GM23338 (cell line): ENCODE results near the gene QRICH2. TPM values are rescaled to one million over a fixed set of nuclear protein-coding genes. Genes with fewer than 3 reads are reported as not detected.

Experiments used
- ATAC-seq: fragments of 200-7000 bp; cut with Tn5 transposase; 3 replicates; pipeline ENCODE4 v1.9.1; 2020
- DNase-seq: peaks from one replicate; pipeline ENCODE4 v3.0.0-alpha.2; 2015; ENCODE audit warnings: low spot score
- H2AFZ ChIP-seq: fragments of 200-600 bp; sonication (generic); 2 replicates; pipeline ENCODE4 v1.8.0; 2016; ENCODE audit warnings: antibody characterized with exemption, mild to moderate bottlenecking, moderate library complexity
- H3F3A ChIP-seq: fragments of 200-600 bp; sonication (generic); replicated peaks from 2 replicates; pipeline ENCODE4 v1.8.0; 2017; ENCODE audit warnings: antibody characterized with exemption, mixed run types, low read depth
- H3K27ac ChIP-seq: fragments of 200-600 bp; sonication (generic); 2 replicates; pipeline ENCODE4 v1.6.1; 2016; ENCODE audit warnings: low read depth
- H3K27me3 ChIP-seq: fragments of 200-600 bp; sonication (generic); 2 replicates; pipeline ENCODE4 v1.8.0; 2016; ENCODE audit warnings: mild to moderate bottlenecking, mixed run types, moderate library complexity; ENCODE audit not compliant: insufficient read depth
- H3K36me3 ChIP-seq: fragments of 200-600 bp; sonication (generic); 2 replicates; pipeline ENCODE4 v1.8.0; 2016; ENCODE audit warnings: mild to moderate bottlenecking; ENCODE audit not compliant: insufficient read depth
- H3K4me1 ChIP-seq: fragments of 200-600 bp; sonication (generic); 2 replicates; pipeline ENCODE4 v1.8.0; 2016; ENCODE audit warnings: mild to moderate bottlenecking, moderate library complexity; ENCODE audit not compliant: insufficient read depth
- H3K4me2 ChIP-seq: fragments of 200-600 bp; sonication (generic); 2 replicates; pipeline ENCODE4 v1.7.1; 2017; ENCODE audit warnings: mixed run types
- H3K4me3 ChIP-seq: fragments of 200-600 bp; sonication (generic); 2 replicates; pipeline ENCODE4 v1.6.1; 2016; ENCODE audit warnings: mixed run types
- H3K79me2 ChIP-seq: fragments of 200-600 bp; sonication (generic); replicated peaks from 2 replicates; pipeline ENCODE4 v1.8.0; 2017; ENCODE audit warnings: mild to moderate bottlenecking; ENCODE audit not compliant: insufficient read depth
- H3K9me2 ChIP-seq: fragments of 200-600 bp; sonication (generic); 2 replicates; pipeline ENCODE4 v1.8.0; 2017; ENCODE audit not compliant: insufficient read depth
- H4K20me1 ChIP-seq: fragments of 200-600 bp; sonication (generic); replicated peaks from 2 replicates; pipeline ENCODE4 v1.8.0; 2017; ENCODE audit warnings: mild to moderate bottlenecking; ENCODE audit not compliant: insufficient read depth
- H3K27ac Mint-ChIP-seq: 2 replicates; pipeline ENCODE4 v1.8.0; 2020; ENCODE audit warnings: inconsistent platforms, mild to moderate bottlenecking, moderate library complexity, mixed read lengths
- H3K27me3 Mint-ChIP-seq: 3 replicates; pipeline ENCODE4 v1.8.0; 2022; ENCODE audit warnings: low read depth, mild to moderate bottlenecking, moderate library complexity, mixed read lengths, inconsistent platforms; ENCODE audit not compliant: insufficient read depth, poor library complexity
- H3K36me3 Mint-ChIP-seq: 3 replicates; pipeline ENCODE4 v1.8.0; 2021; ENCODE audit warnings: low read depth, mild to moderate bottlenecking, inconsistent platforms, moderate library complexity, mixed read lengths
- H3K4me1 Mint-ChIP-seq: 3 replicates; pipeline ENCODE4 v1.8.0; 2020; ENCODE audit warnings: mild to moderate bottlenecking, inconsistent platforms, mixed read lengths
- H3K4me3 Mint-ChIP-seq: 3 replicates; pipeline ENCODE4 v1.8.0; 2021; ENCODE audit warnings: moderate library complexity, mild to moderate bottlenecking, inconsistent platforms, mixed read lengths
- H3K9me3 Mint-ChIP-seq: 3 replicates; pipeline ENCODE4 v1.8.0; 2020; ENCODE audit warnings: moderate library complexity, mild to moderate bottlenecking, inconsistent platforms, mixed read lengths
- CREB1 ChIP-seq: fragments of 250-450 bp; sonication (Bioruptor Pico); IDR thresholded peaks from 2 replicates; pipeline ENCODE4 v1.5.0; 2020; ENCODE audit warnings: low read depth, mild to moderate bottlenecking, moderate library complexity
- EZH2 ChIP-seq: fragments of 200-600 bp; sonication (generic); IDR thresholded peaks from one replicate; pipeline ENCODE4 v1.8.0; 2017; ENCODE audit warnings: antibody characterized with exemption, mild to moderate bottlenecking, low read depth; ENCODE audit not compliant: unreplicated experiment
- JUNB ChIP-seq: IDR thresholded peaks from one replicate; pipeline ENCODE4 v1.6.1; 2016; ENCODE audit warnings: antibody characterized with exemption; ENCODE audit not compliant: unreplicated experiment
- STAT1 ChIP-seq: IDR thresholded peaks from one replicate; pipeline ENCODE4 v1.6.1; 2016; ENCODE audit warnings: antibody characterized with exemption; ENCODE audit not compliant: unreplicated experiment
- ZNF114 ChIP-seq: fragments of 250-450 bp; sonication (Bioruptor Pico); IDR thresholded peaks from 2 replicates; pipeline ENCODE4 v1.5.0; 2020; ENCODE audit warnings: mild to moderate bottlenecking, moderate library complexity
- ZNF331 ChIP-seq: fragments of 250-450 bp; sonication (Bioruptor Pico); IDR thresholded peaks from 2 replicates; pipeline ENCODE4 v1.5.0; 2020; ENCODE audit warnings: low read depth, mild to moderate bottlenecking, moderate library complexity
- polyA plus RNA-seq: library from polyadenylated mRNA; unstranded; fragments of >200 nt; fragmentation: Nextera tagmentation; extraction: Ambion mirVana; gene quantifications from 2 replicates; pipeline ENCODE4 v1.2.1, GENCODE V29; 2016
- total RNA-seq: library from RNA; depleted of rRNA; stranded (reverse); fragments of >200 nt; shearing (Covaris generic); gene quantifications from 2 replicates; pipeline ENCODE4 v1.2.3, GENCODE V29; 2014
- TF ChIP-seq, protein P1 (sequence below), 2 experiments: fragments of 200-600 bp in 1 of 2; sonication (generic) in 1 of 2; conservative IDR thresholded peaks; 2 replicates each; pipeline versions ENCODE4 v1.5.1 to v1.6.1; 2016 to 2017; ENCODE audit warnings: antibody characterized with exemption in 2 of 2, low read depth in 2 of 2, mild to moderate bottlenecking in 2 of 2, moderate library complexity in 1 of 2
- TF ChIP-seq, protein P2 (sequence below): IDR thresholded peaks from 2 replicates; pipeline ENCODE4 v1.6.1; 2016; ENCODE audit warnings: antibody characterized with exemption
- TF ChIP-seq, protein P3 (sequence below): fragments of 250-450 bp; sonication (Bioruptor Pico); IDR thresholded peaks from 2 replicates; pipeline ENCODE4 v1.5.0; 2020; ENCODE audit warnings: mild to moderate bottlenecking, moderate library complexity
- TF ChIP-seq, protein P4 (sequence below): IDR thresholded peaks from one replicate; pipeline ENCODE4 v1.6.1; 2018; ENCODE audit warnings: antibody characterized with exemption; ENCODE audit not compliant: unreplicated experiment

QRICH2 gene
- total and polyA plus RNA-seq, 2 experiments from 2014 or later = 2.2 to 3.7 TPM

DNA sequence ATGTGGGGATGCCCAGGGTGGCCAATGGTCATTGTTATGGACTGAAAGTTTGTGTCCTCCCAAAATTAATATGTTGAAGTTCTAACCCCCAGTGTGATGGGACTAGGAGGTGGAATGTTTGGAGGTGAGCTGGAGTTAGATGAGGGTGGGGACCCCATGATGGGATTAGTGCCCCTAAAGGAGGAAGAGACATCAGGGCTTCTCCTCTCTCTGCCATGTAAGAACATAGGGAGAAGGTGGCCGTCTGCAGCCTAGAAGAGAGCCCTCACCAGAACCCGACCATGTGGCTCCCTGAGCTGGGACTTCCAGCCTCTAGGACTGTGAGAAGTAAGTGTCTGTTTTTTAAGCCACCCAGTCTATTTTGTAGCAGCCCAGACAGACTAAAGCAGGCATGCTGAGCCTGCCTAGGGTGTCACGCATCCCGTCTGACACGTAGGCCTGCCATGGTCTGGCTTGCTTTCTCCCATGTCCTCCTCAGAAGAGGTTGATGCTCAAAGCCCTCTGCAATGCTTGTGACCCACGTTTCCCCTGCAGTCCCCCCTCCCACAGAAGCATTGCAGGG lies 49.6 kb upstream of the QRICH2 start:
- Histone ChIP-seq H4K20me1 (no peaks in the 10 kb centered on the region; the same call in 1 of the 2 replicates), H3K9me2 (no peaks in the 10 kb centered on the region), H3F3A (no peaks in the 10 kb centered on the region), H3K4me3 (no peak overlapping the region), H3K27me3 (no peaks in the 10 kb centered on the region), H3K36me3 (no peaks in the 10 kb centered on the region), H3K79me2 (no peaks in the 10 kb centered on the region), H3K27ac (no peak overlapping the region), H2AFZ (peak overlapping the region; percentile 59; the same call in 1 of the 2 replicates), H3K4me1 (peaks cover 7% of the 10 kb centered on the region), H3K4me2 (no peak overlapping the region)
- DNase-seq (no peak), ATAC-seq (no peak)
- Mint-ChIP-seq H3K27me3 (peaks cover 12% of the 10 kb centered on the region), H3K9me3 (no peaks in the 10 kb centered on the region), H3K4me3 (no peak overlapping the region), H3K27ac (no peak overlapping the region), H3K36me3 (peaks cover under 1% of the 10 kb centered on the region; the same call in 2 of the 3 replicates), H3K4me1 (peaks cover 10% of the 10 kb centered on the region; the same call in 2 of the 3 replicates)
- TF ChIP-seq, protein P1, sequence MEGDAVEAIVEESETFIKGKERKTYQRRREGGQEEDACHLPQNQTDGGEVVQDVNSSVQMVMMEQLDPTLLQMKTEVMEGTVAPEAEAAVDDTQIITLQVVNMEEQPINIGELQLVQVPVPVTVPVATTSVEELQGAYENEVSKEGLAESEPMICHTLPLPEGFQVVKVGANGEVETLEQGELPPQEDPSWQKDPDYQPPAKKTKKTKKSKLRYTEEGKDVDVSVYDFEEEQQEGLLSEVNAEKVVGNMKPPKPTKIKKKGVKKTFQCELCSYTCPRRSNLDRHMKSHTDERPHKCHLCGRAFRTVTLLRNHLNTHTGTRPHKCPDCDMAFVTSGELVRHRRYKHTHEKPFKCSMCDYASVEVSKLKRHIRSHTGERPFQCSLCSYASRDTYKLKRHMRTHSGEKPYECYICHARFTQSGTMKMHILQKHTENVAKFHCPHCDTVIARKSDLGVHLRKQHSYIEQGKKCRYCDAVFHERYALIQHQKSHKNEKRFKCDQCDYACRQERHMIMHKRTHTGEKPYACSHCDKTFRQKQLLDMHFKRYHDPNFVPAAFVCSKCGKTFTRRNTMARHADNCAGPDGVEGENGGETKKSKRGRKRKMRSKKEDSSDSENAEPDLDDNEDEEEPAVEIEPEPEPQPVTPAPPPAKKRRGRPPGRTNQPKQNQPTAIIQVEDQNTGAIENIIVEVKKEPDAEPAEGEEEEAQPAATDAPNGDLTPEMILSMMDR (conservative IDR thresholded peaks at IDR 0.05; ENCODE audit: low read depth in 2 of 2) = no peak
- TF ChIP-seq ZNF331 (CRISPR knock-in tag) (no peak), ZNF114 (no peak), STAT1 (no peak), CREB1 (CRISPR knock-in tag) (no peak), JUNB (no peak), EZH2 (no peak)
- TF ChIP-seq, protein P2, sequence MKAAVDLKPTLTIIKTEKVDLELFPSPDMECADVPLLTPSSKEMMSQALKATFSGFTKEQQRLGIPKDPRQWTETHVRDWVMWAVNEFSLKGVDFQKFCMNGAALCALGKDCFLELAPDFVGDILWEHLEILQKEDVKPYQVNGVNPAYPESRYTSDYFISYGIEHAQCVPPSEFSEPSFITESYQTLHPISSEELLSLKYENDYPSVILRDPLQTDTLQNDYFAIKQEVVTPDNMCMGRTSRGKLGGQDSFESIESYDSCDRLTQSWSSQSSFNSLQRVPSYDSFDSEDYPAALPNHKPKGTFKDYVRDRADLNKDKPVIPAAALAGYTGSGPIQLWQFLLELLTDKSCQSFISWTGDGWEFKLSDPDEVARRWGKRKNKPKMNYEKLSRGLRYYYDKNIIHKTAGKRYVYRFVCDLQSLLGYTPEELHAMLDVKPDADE = no peak
- TF ChIP-seq, protein P3, sequence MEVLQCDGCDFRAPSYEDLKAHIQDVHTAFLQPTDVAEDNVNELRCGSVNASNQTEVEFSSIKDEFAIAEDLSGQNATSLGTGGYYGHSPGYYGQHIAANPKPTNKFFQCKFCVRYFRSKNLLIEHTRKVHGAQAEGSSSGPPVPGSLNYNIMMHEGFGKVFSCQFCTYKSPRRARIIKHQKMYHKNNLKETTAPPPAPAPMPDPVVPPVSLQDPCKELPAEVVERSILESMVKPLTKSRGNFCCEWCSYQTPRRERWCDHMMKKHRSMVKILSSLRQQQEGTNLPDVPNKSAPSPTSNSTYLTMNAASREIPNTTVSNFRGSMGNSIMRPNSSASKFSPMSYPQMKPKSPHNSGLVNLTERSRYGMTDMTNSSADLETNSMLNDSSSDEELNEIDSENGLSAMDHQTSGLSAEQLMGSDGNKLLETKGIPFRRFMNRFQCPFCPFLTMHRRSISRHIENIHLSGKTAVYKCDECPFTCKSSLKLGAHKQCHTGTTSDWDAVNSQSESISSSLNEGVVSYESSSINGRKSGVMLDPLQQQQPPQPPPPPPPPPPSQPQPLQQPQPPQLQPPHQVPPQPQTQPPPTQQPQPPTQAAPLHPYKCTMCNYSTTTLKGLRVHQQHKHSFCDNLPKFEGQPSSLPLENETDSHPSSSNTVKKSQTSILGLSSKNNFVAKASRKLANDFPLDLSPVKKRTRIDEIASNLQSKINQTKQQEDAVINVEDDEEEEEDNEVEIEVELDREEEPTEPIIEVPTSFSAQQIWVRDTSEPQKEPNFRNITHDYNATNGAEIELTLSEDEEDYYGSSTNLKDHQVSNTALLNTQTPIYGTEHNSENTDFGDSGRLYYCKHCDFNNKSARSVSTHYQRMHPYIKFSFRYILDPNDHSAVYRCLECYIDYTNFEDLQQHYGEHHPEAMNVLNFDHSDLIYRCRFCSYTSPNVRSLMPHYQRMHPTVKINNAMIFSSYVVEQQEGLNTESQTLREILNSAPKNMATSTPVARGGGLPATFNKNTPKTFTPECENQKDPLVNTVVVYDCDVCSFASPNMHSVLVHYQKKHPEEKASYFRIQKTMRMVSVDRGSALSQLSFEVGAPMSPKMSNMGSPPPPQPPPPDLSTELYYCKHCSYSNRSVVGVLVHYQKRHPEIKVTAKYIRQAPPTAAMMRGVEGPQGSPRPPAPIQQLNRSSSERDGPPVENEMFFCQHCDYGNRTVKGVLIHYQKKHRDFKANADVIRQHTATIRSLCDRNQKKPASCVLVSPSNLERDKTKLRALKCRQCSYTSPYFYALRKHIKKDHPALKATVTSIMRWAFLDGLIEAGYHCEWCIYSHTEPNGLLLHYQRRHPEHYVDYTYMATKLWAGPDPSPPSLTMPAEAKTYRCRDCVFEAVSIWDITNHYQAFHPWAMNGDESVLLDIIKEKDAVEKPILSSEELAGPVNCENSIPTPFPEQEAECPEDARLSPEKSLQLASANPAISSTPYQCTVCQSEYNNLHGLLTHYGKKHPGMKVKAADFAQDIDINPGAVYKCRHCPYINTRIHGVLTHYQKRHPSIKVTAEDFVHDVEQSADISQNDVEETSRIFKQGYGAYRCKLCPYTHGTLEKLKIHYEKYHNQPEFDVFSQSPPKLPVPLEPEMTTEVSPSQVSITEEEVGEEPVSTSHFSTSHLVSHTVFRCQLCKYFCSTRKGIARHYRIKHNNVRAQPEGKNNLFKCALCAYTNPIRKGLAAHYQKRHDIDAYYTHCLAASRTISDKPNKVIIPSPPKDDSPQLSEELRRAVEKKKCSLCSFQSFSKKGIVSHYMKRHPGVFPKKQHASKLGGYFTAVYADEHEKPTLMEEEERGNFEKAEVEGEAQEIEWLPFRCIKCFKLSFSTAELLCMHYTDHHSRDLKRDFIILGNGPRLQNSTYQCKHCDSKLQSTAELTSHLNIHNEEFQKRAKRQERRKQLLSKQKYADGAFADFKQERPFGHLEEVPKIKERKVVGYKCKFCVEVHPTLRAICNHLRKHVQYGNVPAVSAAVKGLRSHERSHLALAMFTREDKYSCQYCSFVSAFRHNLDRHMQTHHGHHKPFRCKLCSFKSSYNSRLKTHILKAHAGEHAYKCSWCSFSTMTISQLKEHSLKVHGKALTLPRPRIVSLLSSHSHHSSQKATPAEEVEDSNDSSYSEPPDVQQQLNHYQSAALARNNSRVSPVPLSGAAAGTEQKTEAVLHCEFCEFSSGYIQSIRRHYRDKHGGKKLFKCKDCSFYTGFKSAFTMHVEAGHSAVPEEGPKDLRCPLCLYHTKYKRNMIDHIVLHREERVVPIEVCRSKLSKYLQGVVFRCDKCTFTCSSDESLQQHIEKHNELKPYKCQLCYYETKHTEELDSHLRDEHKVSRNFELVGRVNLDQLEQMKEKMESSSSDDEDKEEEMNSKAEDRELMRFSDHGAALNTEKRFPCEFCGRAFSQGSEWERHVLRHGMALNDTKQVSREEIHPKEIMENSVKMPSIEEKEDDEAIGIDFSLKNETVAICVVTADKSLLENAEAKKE (CRISPR knock-in tag) = no peak
- TF ChIP-seq, protein P4, sequence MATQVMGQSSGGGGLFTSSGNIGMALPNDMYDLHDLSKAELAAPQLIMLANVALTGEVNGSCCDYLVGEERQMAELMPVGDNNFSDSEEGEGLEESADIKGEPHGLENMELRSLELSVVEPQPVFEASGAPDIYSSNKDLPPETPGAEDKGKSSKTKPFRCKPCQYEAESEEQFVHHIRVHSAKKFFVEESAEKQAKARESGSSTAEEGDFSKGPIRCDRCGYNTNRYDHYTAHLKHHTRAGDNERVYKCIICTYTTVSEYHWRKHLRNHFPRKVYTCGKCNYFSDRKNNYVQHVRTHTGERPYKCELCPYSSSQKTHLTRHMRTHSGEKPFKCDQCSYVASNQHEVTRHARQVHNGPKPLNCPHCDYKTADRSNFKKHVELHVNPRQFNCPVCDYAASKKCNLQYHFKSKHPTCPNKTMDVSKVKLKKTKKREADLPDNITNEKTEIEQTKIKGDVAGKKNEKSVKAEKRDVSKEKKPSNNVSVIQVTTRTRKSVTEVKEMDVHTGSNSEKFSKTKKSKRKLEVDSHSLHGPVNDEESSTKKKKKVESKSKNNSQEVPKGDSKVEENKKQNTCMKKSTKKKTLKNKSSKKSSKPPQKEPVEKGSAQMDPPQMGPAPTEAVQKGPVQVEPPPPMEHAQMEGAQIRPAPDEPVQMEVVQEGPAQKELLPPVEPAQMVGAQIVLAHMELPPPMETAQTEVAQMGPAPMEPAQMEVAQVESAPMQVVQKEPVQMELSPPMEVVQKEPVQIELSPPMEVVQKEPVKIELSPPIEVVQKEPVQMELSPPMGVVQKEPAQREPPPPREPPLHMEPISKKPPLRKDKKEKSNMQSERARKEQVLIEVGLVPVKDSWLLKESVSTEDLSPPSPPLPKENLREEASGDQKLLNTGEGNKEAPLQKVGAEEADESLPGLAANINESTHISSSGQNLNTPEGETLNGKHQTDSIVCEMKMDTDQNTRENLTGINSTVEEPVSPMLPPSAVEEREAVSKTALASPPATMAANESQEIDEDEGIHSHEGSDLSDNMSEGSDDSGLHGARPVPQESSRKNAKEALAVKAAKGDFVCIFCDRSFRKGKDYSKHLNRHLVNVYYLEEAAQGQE = no peak
